Measurements from ENCODE around the gene ZFP62.

Gene ZFP62

DNA sequence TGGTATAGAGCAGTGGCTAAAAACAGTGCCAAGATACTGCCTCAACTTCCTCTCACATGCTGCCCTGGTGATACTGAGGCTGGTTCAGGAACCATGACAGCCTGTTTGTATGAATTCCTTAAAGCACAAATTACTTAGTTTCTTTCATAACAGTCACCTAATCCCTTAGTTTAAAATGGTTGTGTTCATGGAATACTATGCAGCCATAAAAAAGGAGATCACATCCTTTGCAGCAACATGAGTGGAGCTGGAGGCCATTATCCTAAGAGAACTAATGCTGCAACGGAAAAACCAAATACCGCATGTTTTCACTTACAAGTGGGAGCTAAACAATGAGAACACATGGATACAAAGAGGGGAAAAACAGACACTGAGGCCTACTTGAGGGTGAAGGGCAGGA lies 21.8 kb downstream of the ZFP62 start:
- Histone ChIP-seq H3K9me2 (replicated peaks; ENCODE audit: insufficient read depth, low read length) (no peaks in the 10 kb centered on the region), H2AFZ (ENCODE audit: low read depth, low read length, severe bottlenecking) (no peak overlapping the region), H3K27me3 (ENCODE audit: low read length) (no peaks in the 10 kb centered on the region), H4K20me1 (ENCODE audit: low read depth, low read length) (no peaks in the 10 kb centered on the region), H3K9me3 (ENCODE audit: insufficient read depth, low read length) (no peaks in the 10 kb centered on the region), H3K36me3 (ENCODE audit: low read length) (peaks cover 2% of the 10 kb centered on the region; the same call in 1 of the 2 replicates), H3K9ac (ENCODE audit: low read length) (no peak overlapping the region), H3K79me2 (ENCODE audit: insufficient read depth, low read length) (peaks cover 4% of the 10 kb centered on the region; the same call in 1 of the 2 replicates), H3K27ac (ENCODE audit: low read depth, low read length) (no peak overlapping the region), H3K4me2 (ENCODE audit: low read depth, low read length, poor library complexity, severe bottlenecking) (no peak overlapping the region), H3K4me3 (ENCODE audit: insufficient read depth, low read length, poor library complexity, severe bottlenecking) (no peak overlapping the region), H3F3A (ENCODE audit: insufficient read depth) (peaks cover 12% of the 10 kb centered on the region)
- TF ChIP-seq EZH2phosphoT487 (conservative IDR thresholded peaks at IDR 0.05; ENCODE audit: low read length) = no peak
- TF ChIP-seq, protein P1, sequence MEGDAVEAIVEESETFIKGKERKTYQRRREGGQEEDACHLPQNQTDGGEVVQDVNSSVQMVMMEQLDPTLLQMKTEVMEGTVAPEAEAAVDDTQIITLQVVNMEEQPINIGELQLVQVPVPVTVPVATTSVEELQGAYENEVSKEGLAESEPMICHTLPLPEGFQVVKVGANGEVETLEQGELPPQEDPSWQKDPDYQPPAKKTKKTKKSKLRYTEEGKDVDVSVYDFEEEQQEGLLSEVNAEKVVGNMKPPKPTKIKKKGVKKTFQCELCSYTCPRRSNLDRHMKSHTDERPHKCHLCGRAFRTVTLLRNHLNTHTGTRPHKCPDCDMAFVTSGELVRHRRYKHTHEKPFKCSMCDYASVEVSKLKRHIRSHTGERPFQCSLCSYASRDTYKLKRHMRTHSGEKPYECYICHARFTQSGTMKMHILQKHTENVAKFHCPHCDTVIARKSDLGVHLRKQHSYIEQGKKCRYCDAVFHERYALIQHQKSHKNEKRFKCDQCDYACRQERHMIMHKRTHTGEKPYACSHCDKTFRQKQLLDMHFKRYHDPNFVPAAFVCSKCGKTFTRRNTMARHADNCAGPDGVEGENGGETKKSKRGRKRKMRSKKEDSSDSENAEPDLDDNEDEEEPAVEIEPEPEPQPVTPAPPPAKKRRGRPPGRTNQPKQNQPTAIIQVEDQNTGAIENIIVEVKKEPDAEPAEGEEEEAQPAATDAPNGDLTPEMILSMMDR (IDR thresholded peaks at IDR 0.05; ENCODE audit: insufficient read depth, low read length, poor library complexity, severe bottlenecking) = no peak

DNA sequence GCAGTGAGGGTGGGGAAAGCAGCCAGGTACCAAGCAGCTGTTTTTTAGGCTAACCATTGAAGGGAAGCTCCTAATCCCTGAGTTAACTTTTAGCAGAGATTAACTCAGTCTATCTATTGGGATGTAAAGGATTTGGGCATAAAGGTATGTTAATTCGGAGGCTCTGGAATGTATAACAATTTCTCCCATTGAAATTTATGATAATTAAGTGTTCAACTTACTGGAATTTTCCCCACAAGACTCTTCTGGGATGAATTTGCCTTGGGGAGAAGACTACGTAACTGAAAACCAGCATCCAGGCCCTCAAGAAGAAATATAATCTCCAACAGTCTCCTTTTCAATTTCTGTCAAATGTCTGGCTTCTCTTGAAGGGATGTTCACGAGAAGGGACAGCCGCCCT lies 23.6 kb downstream of the ZFP62 start:
- H3K9me2 ChIP-seq (replicated peaks; ENCODE audit: insufficient read depth, low read length) = no peaks in the 10 kb centered on the region
- peaks cover 2% of the 10 kb centered on the region; the same call in 1 of the 2 replicates for H3K36me3 ChIP-seq (ENCODE audit: low read length)
- H3K27me3 ChIP-seq (ENCODE audit: low read length) = no peaks in the 10 kb centered on the region
- TF ChIP-seq EZH2phosphoT487 (conservative IDR thresholded peaks at IDR 0.05; ENCODE audit: low read length) = no peak
- TF ChIP-seq, protein P1 (IDR thresholded peaks at IDR 0.05; ENCODE audit: insufficient read depth, low read length, poor library complexity, severe bottlenecking) = no peak
- H3F3A ChIP-seq (ENCODE audit: insufficient read depth) = peaks cover 14% of the 10 kb centered on the region
- H3K9me3 ChIP-seq (ENCODE audit: insufficient read depth, low read length) = no peaks in the 10 kb centered on the region
- H3K4me3 ChIP-seq (ENCODE audit: insufficient read depth, low read length, poor library complexity, severe bottlenecking) = no peak overlapping the region
- peaks cover 10% of the 10 kb centered on the region; the same call in 1 of the 2 replicates for H3K79me2 ChIP-seq (ENCODE audit: insufficient read depth, low read length)
- H2AFZ ChIP-seq (ENCODE audit: low read depth, low read length, severe bottlenecking) = no peak overlapping the region
- H3K4me2 ChIP-seq (ENCODE audit: low read depth, low read length, poor library complexity, severe bottlenecking) = no peak overlapping the region
- H3K27ac ChIP-seq (ENCODE audit: low read depth, low read length) = no peak overlapping the region
- no peak overlapping the region for H3K9ac ChIP-seq (ENCODE audit: low read length)
- H4K20me1 ChIP-seq (ENCODE audit: low read depth, low read length) = no peaks in the 10 kb centered on the region

DNA sequence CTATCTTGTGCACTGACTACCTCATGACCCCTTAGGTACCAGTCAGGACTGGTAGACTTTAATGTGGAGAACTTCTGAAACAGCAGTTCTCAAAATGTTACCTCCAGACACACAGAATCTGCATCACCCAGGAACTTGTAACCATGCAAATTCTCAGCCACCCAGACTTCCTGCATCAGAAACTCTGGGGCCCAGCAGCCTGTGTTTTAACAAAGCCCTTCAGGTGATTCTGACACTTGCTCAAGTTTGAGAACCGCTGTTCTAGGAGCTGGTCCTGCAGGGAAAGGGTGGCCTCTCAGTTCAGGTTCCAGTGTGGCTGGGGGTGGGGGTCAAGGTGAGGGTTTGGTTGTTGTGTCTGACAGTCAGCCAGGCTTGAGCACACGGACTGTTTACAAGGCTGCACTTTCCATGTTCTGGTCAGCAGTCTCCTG lies 28.4 kb downstream of the ZFP62 start:
- H3K9me2 ChIP-seq (replicated peaks; ENCODE audit: insufficient read depth, low read length) = no peaks in the 10 kb centered on the region
- H3F3A ChIP-seq (ENCODE audit: insufficient read depth) = peaks cover 10% of the 10 kb centered on the region
- peak overlapping the region; percentile 77 for H3K4me3 ChIP-seq (ENCODE audit: insufficient read depth, low read length, poor library complexity, severe bottlenecking)
- peak overlapping the region; percentile 81 for H3K27ac ChIP-seq (ENCODE audit: low read depth, low read length)
- peaks cover 12% of the 10 kb centered on the region for H3K36me3 ChIP-seq (ENCODE audit: low read length)
- H3K27me3 ChIP-seq (ENCODE audit: low read length) = no peaks in the 10 kb centered on the region
- H3K79me2 ChIP-seq (ENCODE audit: insufficient read depth, low read length) = peaks cover 31% of the 10 kb centered on the region
- H3K4me2 ChIP-seq (ENCODE audit: low read depth, low read length, poor library complexity, severe bottlenecking) = peak overlapping the region; percentile 90
- no peaks in the 10 kb centered on the region for H4K20me1 ChIP-seq (ENCODE audit: low read depth, low read length)
- no peak overlapping the region for H2AFZ ChIP-seq (ENCODE audit: low read depth, low read length, severe bottlenecking)
- TF ChIP-seq EZH2phosphoT487 (conservative IDR thresholded peaks at IDR 0.05; ENCODE audit: low read length) = no peak
- TF ChIP-seq, protein P1 (IDR thresholded peaks at IDR 0.05; ENCODE audit: insufficient read depth, low read length, poor library complexity, severe bottlenecking) = no peak
- peak overlapping the region; percentile 95 for H3K9ac ChIP-seq (ENCODE audit: low read length)
- H3K9me3 ChIP-seq (ENCODE audit: insufficient read depth, low read length) = no peaks in the 10 kb centered on the region
